Transverse colon (tissue), 4 donors: ENCODE measurements around the gene TOR1B. TPM values are rescaled to one million over a fixed set of nuclear protein-coding genes. Genes with fewer than 3 reads are reported as not detected.
"Not testable (repeated sequence)": the region's sequence is repeated elsewhere in the genome, so short reads cannot be mapped to it uniquely, and the experiment has no call there.

Experiments
- DNase-seq: peaks from one replicate; pipeline ENCODE4 v3.0.0-alpha.2; 2019
- H3K27ac ChIP-seq, 4 donors: fragments of 200-600 bp; sonication (generic); 2 replicates each; pipeline ENCODE4 v1.5.1; 2016 to 2018; ENCODE audit warnings: inconsistent platforms in 4 of 4
- H3K27me3 ChIP-seq: fragments of 200-600 bp; sonication (generic); 2 replicates; pipeline ENCODE4 v1.5.1; 2017; ENCODE audit warnings: inconsistent platforms
- H3K36me3 ChIP-seq, 4 donors: fragments of 200-600 bp; sonication (generic); 2 replicates each; pipeline ENCODE4 v1.5.1; 2017 to 2019; ENCODE audit warnings: inconsistent platforms in 4 of 4
- H3K4me1 ChIP-seq, 4 donors: fragments of 200-600 bp; sonication (generic); 2 replicates each; pipeline ENCODE4 v1.5.1; 2017 to 2020; ENCODE audit warnings: inconsistent platforms in 4 of 4
- H3K4me3 ChIP-seq, 4 donors: fragments of 200-600 bp; sonication (generic); 1 replicate in 1 of 4; 2 replicates in 3 of 4; pipeline versions ENCODE4 v1.5.1 to v1.6.1; 2017 to 2019; ENCODE audit warnings: inconsistent platforms in 4 of 4
- H3K9me3 ChIP-seq, 2 donors: fragments of 200-600 bp; sonication (generic); 2 replicates each; pipeline ENCODE4 v1.5.1; 2017 to 2019; ENCODE audit warnings: inconsistent platforms in 2 of 2
- CTCF ChIP-seq, 5 experiments: fragments of 200-600 bp in 3 of 5; fragments of 450-650 bp in 2 of 5; sonication (generic) in 3 of 5; IDR thresholded peaks; 1 replicate in 2 of 5; 2 replicates in 3 of 5; pipeline ENCODE4 v1.5.1; 2016 to 2017; ENCODE audit warnings: antibody characterized with exemption in 5 of 5, inconsistent platforms in 3 of 5, mild to moderate bottlenecking in 2 of 5, moderate library complexity in 1 of 5
- EP300 ChIP-seq: sonication (generic); formaldehyde crosslinking; IDR thresholded peaks from one replicate; pipeline ENCODE4 v1.6.1; 2017; ENCODE audit warnings: antibody characterized with exemption, low read depth
- POLR2A ChIP-seq: fragments of 450-650 bp; IDR thresholded peaks from one replicate; pipeline ENCODE4 v1.6.1; 2016; ENCODE audit warnings: antibody characterized with exemption, mild to moderate bottlenecking, moderate library complexity
- POLR2AphosphoS5 ChIP-seq, 3 donors: sonication (generic); formaldehyde crosslinking; IDR thresholded peaks; one replicate each; pipeline ENCODE4 v1.6.1; 2016; ENCODE audit warnings: antibody characterized with exemption in 3 of 3
- WGBS, 2 donors: methylation state at CpG; one replicate each; pipeline ENCODE4 v1.1.5; 2018; ENCODE audit warnings: low coverage in 1 of 2; 5-methylcytosine and 5-hydroxymethylcytosine counted together
- in situ Hi-C, 4 donors: fragments of 200-750 bp; cut with MboI; loops; one replicate each; pipeline versions ENCODE4 v1.15.0 to v1.15.1; 2017; ENCODE audit warnings: low sequenced_read_pairs in 3 of 4, low pct_ligation_motif_present in 1 of 4, low pct_unique_long_range_greater_than_20kb in 1 of 4
- intact Hi-C: fragments of 100-400 bp; cut with DNase I; formaldehyde crosslinking; loops from one replicate; pipeline ENCODE4 v1.15.1; 2023; ENCODE audit warnings: low total_unique reads
- total RNA-seq, 4 donors: library from RNA; depleted of rRNA; stranded (reverse); fragments of >200 nt; gene quantifications; one replicate each; pipeline ENCODE4 v1.1.0, GENCODE V29; 2016

TOR1B gene
- total RNA-seq, 4 donors from 2014 or later = 49.0 to 105 (median 62.7) TPM

- 57 to 58% methylated on average over 7 to 10 of the region's 10 CpGs for WGBS, 2 donors
- Histone ChIP-seq H3K36me3 (no peaks in the 10 kb centered on the region), H3K4me1 (peaks cover 0 to 10% (median 0%) of the 10 kb centered on the region in 4 donors), H3K27me3 (peaks cover 16% of the 10 kb centered on the region), H3K27ac (no peak overlapping the region), H3K9me3 (no peaks in the 10 kb centered on the region), H3K4me3 (no peak overlapping the region)
- TF ChIP-seq POLR2A (no peak), POLR2AphosphoS5 (IDR thresholded peaks at IDR 0.05) (no peak), CTCF (IDR thresholded peaks at IDR 0.05) (no peak)
- in situ Hi-C loops = loop anchor here (10.0 to 25.0 kb wide), 5 partner anchors 52 to 652 kb away; partner anchors contain the start of gene ASB6 (in 2 of the 4)
- intact Hi-C loops = loop anchor here (10.0 kb wide), 1 partner anchor 652 kb away; no protein-coding TSS in a partner anchor
- DNase-seq = no peak
Measured at GRCh38 chr9:129786481-129786880, 16.5 kb upstream of the TOR1B start.

GRCh38 chr9:129794549-129794948 lies 8.4 kb upstream of the TOR1B start:
- no peaks in the 10 kb centered on the region for H3K9me3 ChIP-seq
- DNase-seq = no peak
- peaks cover 12% of the 10 kb centered on the region for H3K27me3 ChIP-seq
- H3K27ac ChIP-seq = no peak overlapping the region
- H3K36me3 ChIP-seq = no peaks in the 10 kb centered on the region
- peaks cover 0 to 8% (median 0%) of the 10 kb centered on the region in 4 donors for H3K4me1 ChIP-seq
- in situ Hi-C loops (loop anchor here in 2 of 4 donors (25.0 kb wide), 1 partner anchor 657 kb away; no protein-coding TSS in a partner anchor), intact Hi-C loops (loop anchor here (10.0 kb wide), 1 partner anchor 150 kb away; the partner anchor contains the start of gene ASB6)
- WGBS, 2 donors = 80 to 84% methylated on average over 3 to 8 of the region's 8 CpGs
- no peak for TF ChIP-seq CTCF (IDR thresholded peaks at IDR 0.05)
- TF ChIP-seq EP300 = no peak
- TF ChIP-seq POLR2A = no peak
- TF ChIP-seq POLR2AphosphoS5 (IDR thresholded peaks at IDR 0.05) = no peak
- H3K4me3 ChIP-seq = no peak overlapping the region

- in situ Hi-C loops = loop anchor here in 2 of 4 donors (25.0 kb wide), 1 partner anchor 659 kb away; no protein-coding TSS in a partner anchor
- H3K27ac ChIP-seq, DNase-seq, H3K9me3 ChIP-seq, H3K4me3 ChIP-seq, H3K4me1 ChIP-seq, H3K36me3 ChIP-seq: not testable (repeated sequence)
- intact Hi-C loops = loop anchor here (10.0 kb wide), 1 partner anchor 151 kb away; the partner anchor contains the start of gene ASB6
- WGBS, 2 donors = 50 to 55% methylated on average over 1 to 2 of the region's 2 CpGs
- peaks cover 12% of the 10 kb centered on the region for H3K27me3 ChIP-seq
Measured at GRCh38 chr9:129796029-129796428, 7.0 kb upstream of the TOR1B start.

- 60 to 65% methylated on average over 2 to 6 of the region's 6 CpGs for WGBS, 2 donors
- intact Hi-C loops = loop anchor here (10.0 kb wide), 1 partner anchor 154 kb away; the partner anchor contains the start of gene ASB6
- in situ Hi-C loops = loop anchor here in 2 of 4 donors (25.0 kb wide), 1 partner anchor 662 kb away; no protein-coding TSS in a partner anchor
- peaks cover 2 to 8% (median 4%) of the 10 kb centered on the region in 4 donors for H3K4me1 ChIP-seq
- no peak for TF ChIP-seq EP300
- TF ChIP-seq POLR2A = no peak
- TF ChIP-seq CTCF (IDR thresholded peaks at IDR 0.05) = no peak
- no peak for TF ChIP-seq POLR2AphosphoS5 (IDR thresholded peaks at IDR 0.05)
- no peaks in the 10 kb centered on the region for H3K9me3 ChIP-seq
- no peak overlapping the region for H3K4me3 ChIP-seq
- DNase-seq = no peak
- no peak overlapping the region for H3K27ac ChIP-seq
- H3K27me3 ChIP-seq = peaks cover 12% of the 10 kb centered on the region
- H3K36me3 ChIP-seq = no peaks in the 10 kb centered on the region
Measured at GRCh38 chr9:129798973-129799372, 4.0 kb upstream of the TOR1B start.
